HG02571 (cell line): Measurements from ENCODE around the gene MMP2.

Source experiments
- ATAC-seq: cut with Tn5 transposase; IDR thresholded peaks from one replicate; pipeline ENCODE4 v1.9.1; 2021; ENCODE audit warnings: mild to moderate bottlenecking, moderate library complexity; ENCODE audit not compliant: unreplicated experiment

The MMP2 gene

GRCh38 chr16:55478827-55479429 lies at the start of gene MMP2:
MMP2 (plus strand) TSS chr16:55479198; CDS start chr16:55479480, 282 bp downstream.
- ATAC-seq = no peak

GRCh38 chr16:55433030-55433429 lies 46.0 kb upstream of the MMP2 start:
- ATAC-seq = no peak

GRCh38 chr16:55433535-55433934 lies 45.5 kb upstream of the MMP2 start:
- ATAC-seq = no peak

- ATAC-seq = no peak
Measured at GRCh38 chr16:55434000-55434399, 45.0 kb upstream of the MMP2 start.

GRCh38 chr16:55435387-55435786 lies 43.6 kb upstream of the MMP2 start:
- ATAC-seq = no peak

GRCh38 chr16:55436587-55436986 lies 42.4 kb upstream of the MMP2 start:
- no peak for ATAC-seq

GRCh38 chr16:55437625-55438024 lies 41.4 kb upstream of the MMP2 start:
- no peak for ATAC-seq

GRCh38 chr16:55438281-55438680 lies 40.7 kb upstream of the MMP2 start:
- no peak for ATAC-seq

GRCh38 chr16:55439101-55439690 lies 39.8 kb upstream of the MMP2 start:
- ATAC-seq = no peak

GRCh38 chr16:55443434-55444346 lies 35.3 kb upstream of the MMP2 start:
- no peak for ATAC-seq

- peak; percentile 58 for ATAC-seq
Measured at GRCh38 chr16:55444754-55445485, 34.1 kb upstream of the MMP2 start.

GRCh38 chr16:55447231-55447630 lies 31.8 kb upstream of the MMP2 start:
- ATAC-seq = no peak

GRCh38 chr16:55452996-55453395 lies 26.0 kb upstream of the MMP2 start:
- ATAC-seq = no peak

- no peak for ATAC-seq
Measured at GRCh38 chr16:55453909-55454308, 25.1 kb upstream of the MMP2 start.

- ATAC-seq = no peak
Measured at GRCh38 chr16:55454861-55455260, 24.1 kb upstream of the MMP2 start.

GRCh38 chr16:55462241-55462640 lies 16.8 kb upstream of the MMP2 start:
- ATAC-seq = no peak

GRCh38 chr16:55464375-55464774 lies 14.6 kb upstream of the MMP2 start:
- ATAC-seq = no peak

GRCh38 chr16:55465077-55465896 lies 13.7 kb upstream of the MMP2 start:
- peak; percentile 94 for ATAC-seq

- ATAC-seq = no peak
Measured at GRCh38 chr16:55466209-55466608, 12.8 kb upstream of the MMP2 start.

GRCh38 chr16:55467898-55468297 lies 11.1 kb upstream of the MMP2 start:
- no peak for ATAC-seq
